Prostate gland (tissue), 2 donors: ENCODE results near the gene SIDT2.

ENCODE experiments used
- CTCF ChIP-seq, 4 experiments: fragments of 200-600 bp in 2 of 4; fragments of 450-650 bp in 2 of 4; sonication (generic) in 2 of 4; IDR thresholded peaks; 1 replicate in 3 of 4; 2 replicates in 1 of 4; pipeline ENCODE4 v1.5.1; 2016 to 2019; ENCODE audit warnings: antibody characterized with exemption in 4 of 4, mild to moderate bottlenecking in 2 of 4, moderate library complexity in 2 of 4
- POLR2A ChIP-seq: fragments of 450-650 bp; IDR thresholded peaks from one replicate; pipeline ENCODE4 v1.6.1; 2016; ENCODE audit warnings: antibody characterized with exemption, mild to moderate bottlenecking
- POLR2AphosphoS5 ChIP-seq: sonication (generic); formaldehyde crosslinking; IDR thresholded peaks from one replicate; pipeline ENCODE4 v1.6.1; 2017; ENCODE audit warnings: antibody characterized with exemption

DNA sequence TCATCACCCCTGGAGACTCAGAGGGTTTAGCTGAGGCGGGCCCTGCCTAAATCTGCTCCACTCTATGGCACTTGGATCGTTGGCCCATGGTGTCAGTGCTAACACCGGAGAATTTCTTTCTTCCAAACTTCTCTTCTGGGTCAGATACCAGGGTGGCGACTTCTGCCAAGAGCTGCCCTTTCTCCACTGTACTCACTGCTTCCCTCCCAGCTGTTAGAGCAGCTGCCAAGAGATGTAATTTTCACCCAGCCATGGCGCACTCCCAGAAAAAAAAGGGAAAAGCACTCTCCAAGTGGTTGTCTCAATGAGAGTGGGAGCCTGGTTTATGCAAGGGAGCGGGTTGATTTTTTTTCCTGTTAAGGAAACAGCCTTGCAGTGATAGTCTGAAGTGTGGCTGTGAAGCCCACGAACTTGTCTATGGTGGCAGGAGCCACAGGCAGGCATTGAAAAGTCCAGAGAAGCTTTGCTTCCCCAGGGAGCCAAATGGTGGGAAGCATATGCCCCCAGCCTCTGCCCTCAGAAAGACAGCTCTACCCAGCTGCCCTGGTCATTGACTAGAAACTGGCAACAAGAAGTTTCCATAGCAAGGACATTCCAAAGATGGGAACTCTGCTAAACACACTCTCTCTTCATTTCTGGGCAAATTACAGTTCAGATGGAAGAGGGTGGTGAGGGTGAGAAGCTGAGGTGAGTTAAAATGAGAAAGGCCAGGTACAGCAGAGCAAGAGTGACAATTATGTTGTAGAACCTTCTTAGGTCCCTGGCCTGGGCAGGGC, 42.6 kb downstream of the SIDT2 start:
- TF ChIP-seq POLR2AphosphoS5, result no peak
- no peak for TF ChIP-seq CTCF (IDR thresholded peaks at IDR 0.05)
- TF ChIP-seq POLR2A, result no peak
